ENCODE data around the gene PRDM2. TPM values are rescaled to one million over a fixed set of nuclear protein-coding genes. Genes with fewer than 3 reads are reported as not detected.

Gene PRDM2
- total RNA-seq, 1 donor = 12.7 TPM

- H3K27ac ChIP-seq (ENCODE audit: low read depth, low read length) = no peak overlapping the region
- H3K9me3 ChIP-seq (ENCODE audit: low read depth, low read length) = no peaks in the 10 kb centered on the region
- no peaks in the 10 kb centered on the region for H3K27me3 ChIP-seq (ENCODE audit: insufficient read depth, low read length)
- no peak overlapping the region for H3K4me3 ChIP-seq (ENCODE audit: insufficient read depth, low read length)
- TF ChIP-seq, protein P1, sequence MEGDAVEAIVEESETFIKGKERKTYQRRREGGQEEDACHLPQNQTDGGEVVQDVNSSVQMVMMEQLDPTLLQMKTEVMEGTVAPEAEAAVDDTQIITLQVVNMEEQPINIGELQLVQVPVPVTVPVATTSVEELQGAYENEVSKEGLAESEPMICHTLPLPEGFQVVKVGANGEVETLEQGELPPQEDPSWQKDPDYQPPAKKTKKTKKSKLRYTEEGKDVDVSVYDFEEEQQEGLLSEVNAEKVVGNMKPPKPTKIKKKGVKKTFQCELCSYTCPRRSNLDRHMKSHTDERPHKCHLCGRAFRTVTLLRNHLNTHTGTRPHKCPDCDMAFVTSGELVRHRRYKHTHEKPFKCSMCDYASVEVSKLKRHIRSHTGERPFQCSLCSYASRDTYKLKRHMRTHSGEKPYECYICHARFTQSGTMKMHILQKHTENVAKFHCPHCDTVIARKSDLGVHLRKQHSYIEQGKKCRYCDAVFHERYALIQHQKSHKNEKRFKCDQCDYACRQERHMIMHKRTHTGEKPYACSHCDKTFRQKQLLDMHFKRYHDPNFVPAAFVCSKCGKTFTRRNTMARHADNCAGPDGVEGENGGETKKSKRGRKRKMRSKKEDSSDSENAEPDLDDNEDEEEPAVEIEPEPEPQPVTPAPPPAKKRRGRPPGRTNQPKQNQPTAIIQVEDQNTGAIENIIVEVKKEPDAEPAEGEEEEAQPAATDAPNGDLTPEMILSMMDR (IDR thresholded peaks at IDR 0.05; ENCODE audit: extremely low read depth, low read depth, low read length) = no peak
- peaks cover 47% of the 10 kb centered on the region for H3K36me3 ChIP-seq (ENCODE audit: insufficient read depth, low read length)
- H3K79me2 ChIP-seq (ENCODE audit: insufficient read depth, low read length) = peaks cover 77% of the 10 kb centered on the region
- H4K20me1 ChIP-seq (ENCODE audit: insufficient read depth, low read length) = peaks cover 26% of the 10 kb centered on the region
- H3K4me2 ChIP-seq (ENCODE audit: insufficient read depth, low read length) = no peak overlapping the region
- no peak overlapping the region for H2AFZ ChIP-seq (ENCODE audit: low read length)
- DNase-seq (ENCODE audit: insufficient read length, low spot score, missing footprints) = peak; percentile 71
- H3K4me1 ChIP-seq (ENCODE audit: insufficient read depth, low read length) = peaks cover 41% of the 10 kb centered on the region
These were observed 79.9 kb downstream of the PRDM2 start for GRCh38 chr1:13779930-13780329.

- Histone ChIP-seq H4K20me1 (ENCODE audit: insufficient read depth, low read length) (peaks cover 25% of the 10 kb centered on the region), H3K27me3 (ENCODE audit: insufficient read depth, low read length) (no peaks in the 10 kb centered on the region), H3K4me3 (ENCODE audit: insufficient read depth, low read length) (no peak overlapping the region), H3K79me2 (ENCODE audit: insufficient read depth, low read length) (peaks cover 75% of the 10 kb centered on the region), H3K9me3 (ENCODE audit: low read depth, low read length) (no peaks in the 10 kb centered on the region), H3K4me2 (ENCODE audit: insufficient read depth, low read length) (no peak overlapping the region), H2AFZ (ENCODE audit: low read length) (no peak overlapping the region), H3K4me1 (ENCODE audit: insufficient read depth, low read length) (peaks cover 33% of the 10 kb centered on the region), H3K36me3 (ENCODE audit: insufficient read depth, low read length) (peaks cover 45% of the 10 kb centered on the region), H3K27ac (ENCODE audit: low read depth, low read length) (no peak overlapping the region)
- no peak for DNase-seq (ENCODE audit: insufficient read length, low spot score, missing footprints)
- TF ChIP-seq, protein P1 (IDR thresholded peaks at IDR 0.05; ENCODE audit: extremely low read depth, low read depth, low read length) = no peak
These were observed 80.8 kb downstream of the PRDM2 start for GRCh38 chr1:13780780-13781179.

DNA sequence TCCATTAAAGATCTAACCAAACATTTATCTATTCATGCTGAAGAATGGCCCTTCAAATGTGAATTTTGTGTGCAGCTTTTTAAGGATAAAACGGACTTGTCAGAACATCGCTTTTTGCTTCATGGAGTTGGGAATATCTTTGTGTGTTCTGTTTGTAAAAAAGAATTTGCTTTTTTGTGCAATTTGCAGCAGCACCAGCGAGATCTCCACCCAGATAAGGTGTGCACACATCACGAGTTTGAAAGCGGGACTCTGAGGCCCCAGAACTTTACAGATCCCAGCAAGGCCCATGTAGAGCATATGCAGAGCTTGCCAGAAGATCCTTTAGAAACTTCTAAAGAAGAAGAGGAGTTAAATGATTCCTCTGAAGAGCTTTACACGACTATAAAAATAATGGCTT lies 81.2 kb downstream of the PRDM2 start:
- H3K4me3 ChIP-seq (ENCODE audit: insufficient read depth, low read length) = no peak overlapping the region
- peaks cover 74% of the 10 kb centered on the region for H3K79me2 ChIP-seq (ENCODE audit: insufficient read depth, low read length)
- TF ChIP-seq, protein P1 (IDR thresholded peaks at IDR 0.05; ENCODE audit: extremely low read depth, low read depth, low read length) = no peak
- peaks cover 33% of the 10 kb centered on the region for H3K4me1 ChIP-seq (ENCODE audit: insufficient read depth, low read length)
- H3K4me2 ChIP-seq (ENCODE audit: insufficient read depth, low read length) = no peak overlapping the region
- no peaks in the 10 kb centered on the region for H3K27me3 ChIP-seq (ENCODE audit: insufficient read depth, low read length)
- H3K36me3 ChIP-seq (ENCODE audit: insufficient read depth, low read length) = peaks cover 44% of the 10 kb centered on the region
- no peaks in the 10 kb centered on the region for H3K9me3 ChIP-seq (ENCODE audit: low read depth, low read length)
- peak overlapping the region; percentile 32 for H3K27ac ChIP-seq (ENCODE audit: low read depth, low read length)
- H4K20me1 ChIP-seq (ENCODE audit: insufficient read depth, low read length) = peaks cover 23% of the 10 kb centered on the region
- no peak overlapping the region for H2AFZ ChIP-seq (ENCODE audit: low read length)
- DNase-seq (ENCODE audit: insufficient read length, low spot score, missing footprints) = no peak

DNA sequence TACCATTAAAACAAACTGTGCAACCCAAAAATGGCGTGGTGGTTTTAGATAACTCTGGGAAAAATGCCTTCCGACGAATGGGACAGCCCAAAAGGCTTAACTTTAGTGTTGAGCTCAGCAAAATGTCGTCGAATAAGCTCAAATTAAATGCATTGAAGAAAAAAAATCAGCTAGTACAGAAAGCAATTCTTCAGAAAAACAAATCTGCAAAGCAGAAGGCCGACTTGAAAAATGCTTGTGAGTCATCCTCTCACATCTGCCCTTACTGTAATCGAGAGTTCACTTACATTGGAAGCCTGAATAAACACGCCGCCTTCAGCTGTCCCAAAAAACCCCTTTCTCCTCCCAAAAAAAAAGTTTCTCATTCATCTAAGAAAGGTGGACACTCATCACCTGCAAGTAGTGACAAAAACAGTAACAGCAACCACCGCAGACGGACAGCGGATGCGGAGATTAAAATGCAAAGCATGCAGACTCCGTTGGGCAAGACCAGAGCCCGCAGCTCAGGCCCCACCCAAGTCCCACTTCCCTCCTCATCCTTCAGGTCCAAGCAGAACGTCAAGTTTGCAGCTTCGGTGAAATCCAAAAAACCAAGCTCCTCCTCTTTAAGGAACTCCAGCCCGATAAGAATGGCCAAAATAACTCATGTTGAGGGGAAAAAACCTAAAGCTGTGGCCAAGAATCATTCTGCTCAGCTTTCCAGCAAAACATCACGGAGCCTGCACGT lies 82.1 kb downstream of the PRDM2 start:
- H3K9me3 ChIP-seq (ENCODE audit: low read depth, low read length) = no peaks in the 10 kb centered on the region
- peak overlapping the region; percentile 60 for H3K4me2 ChIP-seq (ENCODE audit: insufficient read depth, low read length)
- H2AFZ ChIP-seq (ENCODE audit: low read length) = no peak overlapping the region
- peak overlapping the region; percentile 40 for H3K4me3 ChIP-seq (ENCODE audit: insufficient read depth, low read length)
- peaks cover 23% of the 10 kb centered on the region for H4K20me1 ChIP-seq (ENCODE audit: insufficient read depth, low read length)
- H3K4me1 ChIP-seq (ENCODE audit: insufficient read depth, low read length) = peaks cover 33% of the 10 kb centered on the region
- H3K79me2 ChIP-seq (ENCODE audit: insufficient read depth, low read length) = peaks cover 75% of the 10 kb centered on the region
- peak overlapping the region; percentile 43 for H3K27ac ChIP-seq (ENCODE audit: low read depth, low read length)
- no peaks in the 10 kb centered on the region for H3K27me3 ChIP-seq (ENCODE audit: insufficient read depth, low read length)
- peaks cover 46% of the 10 kb centered on the region for H3K36me3 ChIP-seq (ENCODE audit: insufficient read depth, low read length)
- TF ChIP-seq, protein P1 (IDR thresholded peaks at IDR 0.05; ENCODE audit: extremely low read depth, low read depth, low read length) = no peak
- DNase-seq (ENCODE audit: insufficient read length, low spot score, missing footprints) = peak; percentile 91

Data from osteoblast (primary cell).